ENCODE data around the gene RIOX2. TPM values are rescaled to one million over a fixed set of nuclear protein-coding genes. Genes with fewer than 3 reads are reported as not detected.
"Not testable (repeated sequence)": the region's sequence is repeated elsewhere in the genome, so short reads cannot be mapped to it uniquely, and the experiment has no call there.

Gene RIOX2
- total RNA-seq, 1 donor from 2014 or later, result 24.0 TPM

DNA sequence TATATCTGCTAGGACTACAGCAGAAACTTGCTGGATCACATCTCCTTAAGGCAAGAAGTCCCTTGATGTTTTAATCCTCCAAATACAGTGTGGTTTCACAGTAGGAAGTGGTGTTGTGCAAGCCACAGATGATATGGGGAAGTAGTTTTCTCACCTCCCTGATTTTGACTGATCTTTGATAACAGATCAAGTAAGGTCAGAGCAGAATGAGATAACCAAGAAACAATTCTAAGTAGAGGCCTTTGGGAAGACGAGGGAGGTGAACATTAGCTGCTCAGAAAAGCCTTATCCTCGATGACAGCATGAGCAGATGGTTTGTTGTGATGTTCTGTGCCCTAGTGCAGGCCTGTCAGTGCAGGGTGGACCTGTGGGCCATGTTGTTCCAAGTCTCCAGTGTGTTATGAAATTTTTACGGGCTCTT lies 61.3 kb downstream of the RIOX2 start:
- H3K27ac Mint-ChIP-seq (ENCODE audit: unreplicated experiment), result no peak overlapping the region
- no peak overlapping the region for H3K4me3 Mint-ChIP-seq (ENCODE audit: unreplicated experiment)
- H3K36me3 Mint-ChIP-seq (ENCODE audit: unreplicated experiment), result peaks cover 19% of the 10 kb centered on the region
- no peaks in the 10 kb centered on the region for H3K27me3 Mint-ChIP-seq (ENCODE audit: unreplicated experiment)
- no peaks in the 10 kb centered on the region for H3K9me3 Mint-ChIP-seq (ENCODE audit: unreplicated experiment)
- H3K4me1 Mint-ChIP-seq (ENCODE audit: unreplicated experiment), result peaks cover 5% of the 10 kb centered on the region
- DNase-seq (ENCODE audit: extremely low spot score, unreplicated experiment), result no peak
- TF ChIP-seq, protein P1, sequence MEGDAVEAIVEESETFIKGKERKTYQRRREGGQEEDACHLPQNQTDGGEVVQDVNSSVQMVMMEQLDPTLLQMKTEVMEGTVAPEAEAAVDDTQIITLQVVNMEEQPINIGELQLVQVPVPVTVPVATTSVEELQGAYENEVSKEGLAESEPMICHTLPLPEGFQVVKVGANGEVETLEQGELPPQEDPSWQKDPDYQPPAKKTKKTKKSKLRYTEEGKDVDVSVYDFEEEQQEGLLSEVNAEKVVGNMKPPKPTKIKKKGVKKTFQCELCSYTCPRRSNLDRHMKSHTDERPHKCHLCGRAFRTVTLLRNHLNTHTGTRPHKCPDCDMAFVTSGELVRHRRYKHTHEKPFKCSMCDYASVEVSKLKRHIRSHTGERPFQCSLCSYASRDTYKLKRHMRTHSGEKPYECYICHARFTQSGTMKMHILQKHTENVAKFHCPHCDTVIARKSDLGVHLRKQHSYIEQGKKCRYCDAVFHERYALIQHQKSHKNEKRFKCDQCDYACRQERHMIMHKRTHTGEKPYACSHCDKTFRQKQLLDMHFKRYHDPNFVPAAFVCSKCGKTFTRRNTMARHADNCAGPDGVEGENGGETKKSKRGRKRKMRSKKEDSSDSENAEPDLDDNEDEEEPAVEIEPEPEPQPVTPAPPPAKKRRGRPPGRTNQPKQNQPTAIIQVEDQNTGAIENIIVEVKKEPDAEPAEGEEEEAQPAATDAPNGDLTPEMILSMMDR (IDR thresholded peaks at IDR 0.05), result no peak

DNA sequence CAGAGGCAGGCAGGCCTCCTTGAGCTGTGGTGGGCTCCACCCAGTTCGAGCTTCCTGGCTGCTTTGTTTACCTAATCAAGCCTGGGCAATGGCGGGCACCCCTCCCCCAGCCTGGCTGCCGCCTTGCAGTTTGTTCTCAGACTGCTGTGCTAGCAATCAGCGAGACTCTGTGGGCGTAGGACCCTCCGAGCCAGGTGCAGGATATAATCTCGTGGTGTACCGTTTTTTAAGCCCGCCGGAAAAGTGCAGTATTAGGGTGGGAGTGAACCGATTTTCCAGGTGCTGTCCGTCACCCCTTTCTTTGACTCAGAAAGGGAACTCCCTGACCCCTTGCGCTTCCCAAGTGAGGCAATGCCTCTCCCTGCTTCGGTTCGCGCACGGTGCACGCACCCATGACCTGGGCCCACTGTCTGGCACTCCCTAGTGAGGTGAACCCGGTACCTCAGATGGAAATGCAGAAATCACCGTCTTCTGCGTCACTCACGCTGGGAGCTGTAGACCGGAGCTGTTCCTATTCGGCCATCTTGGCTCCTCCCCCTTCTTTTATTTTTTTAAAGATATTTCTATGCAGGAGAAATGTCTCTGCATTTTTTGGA lies 61.9 kb downstream of the RIOX2 start:
- not testable (repeated sequence) for DNase-seq (ENCODE audit: extremely low spot score, unreplicated experiment); H3K4me3 Mint-ChIP-seq (ENCODE audit: unreplicated experiment); H3K4me1 Mint-ChIP-seq (ENCODE audit: unreplicated experiment); H3K27ac Mint-ChIP-seq (ENCODE audit: unreplicated experiment); H3K9me3 Mint-ChIP-seq (ENCODE audit: unreplicated experiment); H3K27me3 Mint-ChIP-seq (ENCODE audit: unreplicated experiment)
- peaks cover 17% of the 10 kb centered on the region for H3K36me3 Mint-ChIP-seq (ENCODE audit: unreplicated experiment)

DNA sequence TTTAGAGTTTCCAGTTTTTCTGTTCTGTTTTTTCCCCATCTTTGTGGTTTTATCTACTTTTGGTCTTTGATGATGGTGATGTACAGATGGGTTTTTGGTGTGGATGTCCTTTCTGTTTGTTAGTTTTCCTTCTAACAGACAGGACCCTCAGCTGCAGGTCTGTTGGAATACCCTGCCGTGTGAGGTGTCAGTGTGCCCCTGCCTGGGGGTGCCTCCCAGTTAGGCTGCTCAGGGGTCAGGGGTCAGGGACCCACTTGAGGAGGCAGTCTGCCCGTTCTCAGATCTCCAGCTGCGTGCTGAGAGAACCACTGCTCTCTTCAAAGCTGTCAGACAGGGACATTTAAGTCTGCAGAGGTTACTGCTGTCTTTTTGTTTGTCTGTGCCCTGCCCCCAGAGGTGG lies 62.4 kb downstream of the RIOX2 start:
- not testable (repeated sequence) for DNase-seq (ENCODE audit: extremely low spot score, unreplicated experiment); H3K4me3 Mint-ChIP-seq (ENCODE audit: unreplicated experiment); H3K27ac Mint-ChIP-seq (ENCODE audit: unreplicated experiment); H3K27me3 Mint-ChIP-seq (ENCODE audit: unreplicated experiment); H3K9me3 Mint-ChIP-seq (ENCODE audit: unreplicated experiment); H3K4me1 Mint-ChIP-seq (ENCODE audit: unreplicated experiment)
- peaks cover 17% of the 10 kb centered on the region for H3K36me3 Mint-ChIP-seq (ENCODE audit: unreplicated experiment)

DNA sequence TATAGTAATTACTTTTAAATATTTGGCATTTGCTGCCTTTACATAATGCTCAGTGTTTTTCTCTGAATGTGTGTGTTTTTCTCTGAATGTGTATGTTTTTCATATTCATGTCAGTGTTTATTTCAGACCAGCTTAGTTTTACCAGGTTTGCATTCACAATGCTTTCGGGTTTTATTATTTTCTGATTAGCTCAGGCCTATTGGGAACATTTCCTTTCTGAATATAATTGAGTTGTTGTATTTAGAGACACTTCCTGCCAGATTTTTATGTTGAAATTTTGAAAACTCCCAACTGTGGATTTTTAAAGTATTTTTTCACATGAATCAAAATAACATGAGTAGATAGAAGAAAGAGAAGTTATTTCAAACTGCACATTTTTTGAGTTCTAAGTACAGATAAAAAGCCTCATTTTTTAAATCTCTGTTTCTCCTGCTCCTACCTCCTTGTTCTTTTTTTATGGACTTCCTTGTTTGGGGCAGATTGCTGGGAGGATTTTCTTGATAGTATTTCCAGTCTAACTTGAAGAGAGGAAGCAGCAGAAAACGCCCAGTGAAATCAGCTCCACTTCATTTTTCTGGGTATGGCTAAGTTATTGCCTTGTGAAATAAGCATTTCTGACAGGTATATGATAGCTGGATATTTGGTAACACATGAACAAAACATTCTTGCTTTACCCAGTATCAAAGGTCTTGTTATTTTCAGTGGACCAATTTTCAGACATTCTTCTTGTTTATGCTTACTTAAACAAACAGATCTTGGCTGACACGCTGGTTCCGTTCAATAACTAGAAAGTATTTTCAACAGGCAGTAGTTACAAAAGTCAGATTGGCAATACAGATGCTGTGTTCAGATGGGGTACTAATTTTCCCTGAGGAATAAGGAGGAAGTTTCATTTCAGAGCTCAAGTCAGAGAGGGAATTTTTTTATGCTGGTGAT lies 70.7 kb downstream of the RIOX2 start:
- Mint-ChIP-seq H3K27me3 (ENCODE audit: unreplicated experiment) (no peaks in the 10 kb centered on the region), H3K4me3 (ENCODE audit: unreplicated experiment) (no peak overlapping the region), H3K36me3 (ENCODE audit: unreplicated experiment) (peaks cover 11% of the 10 kb centered on the region), H3K4me1 (ENCODE audit: unreplicated experiment) (peaks cover 11% of the 10 kb centered on the region), H3K9me3 (ENCODE audit: unreplicated experiment) (no peaks in the 10 kb centered on the region), H3K27ac (ENCODE audit: unreplicated experiment) (peak overlapping the region; percentile 54)
- no peak for DNase-seq (ENCODE audit: extremely low spot score, unreplicated experiment)
- TF ChIP-seq, protein P1 (IDR thresholded peaks at IDR 0.05), result no peak

DNA sequence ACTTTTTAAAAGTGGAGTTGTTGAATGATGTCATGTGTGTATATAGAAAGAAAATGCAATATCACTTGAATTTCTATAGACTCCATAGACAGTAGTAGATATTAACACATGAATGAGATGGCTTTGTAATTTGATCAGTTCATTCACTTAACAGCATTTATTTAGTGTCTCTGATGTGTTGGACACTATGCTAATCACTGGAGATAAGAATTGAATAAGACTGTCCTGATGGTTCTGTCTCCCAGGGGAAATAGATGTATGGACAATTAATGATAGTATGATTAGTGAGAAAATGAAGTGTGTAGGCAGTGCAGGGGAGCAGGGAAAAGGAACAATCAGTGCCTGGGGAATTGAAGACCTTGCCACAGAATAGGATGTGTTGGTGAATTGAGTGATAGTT lies 72.9 kb downstream of the RIOX2 start:
- Mint-ChIP-seq H3K27ac (ENCODE audit: unreplicated experiment) (no peak overlapping the region), H3K27me3 (ENCODE audit: unreplicated experiment) (no peaks in the 10 kb centered on the region), H3K9me3 (ENCODE audit: unreplicated experiment) (no peaks in the 10 kb centered on the region), H3K36me3 (ENCODE audit: unreplicated experiment) (peaks cover 19% of the 10 kb centered on the region), H3K4me1 (ENCODE audit: unreplicated experiment) (peaks cover 11% of the 10 kb centered on the region), H3K4me3 (ENCODE audit: unreplicated experiment) (no peak overlapping the region)
- TF ChIP-seq, protein P1 (IDR thresholded peaks at IDR 0.05), result no peak
- DNase-seq (ENCODE audit: extremely low spot score, unreplicated experiment), result no peak

DNA sequence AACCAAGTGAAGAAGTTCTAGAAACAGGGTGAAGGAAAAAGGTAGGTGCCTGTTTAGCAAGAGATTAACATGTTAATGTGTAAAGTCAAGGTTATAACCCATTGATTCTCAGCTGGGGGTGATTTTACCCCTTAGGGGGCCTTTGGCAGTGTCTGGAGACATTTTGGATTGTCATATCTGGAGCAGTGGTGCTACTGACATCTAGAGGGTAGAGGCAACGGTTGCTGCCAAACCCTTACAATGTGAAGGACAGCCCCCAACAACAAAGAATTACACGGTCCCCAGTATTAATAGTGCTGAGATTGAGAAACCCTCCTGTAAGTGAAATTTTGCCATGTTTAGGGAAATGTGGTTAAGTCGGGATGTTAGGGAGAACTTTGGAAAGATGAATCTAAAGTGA lies 75.7 kb downstream of the RIOX2 start:
- H3K4me1 Mint-ChIP-seq (ENCODE audit: unreplicated experiment), result peaks cover 8% of the 10 kb centered on the region
- no peak overlapping the region for H3K27ac Mint-ChIP-seq (ENCODE audit: unreplicated experiment)
- no peak overlapping the region for H3K4me3 Mint-ChIP-seq (ENCODE audit: unreplicated experiment)
- DNase-seq (ENCODE audit: extremely low spot score, unreplicated experiment), result no peak
- H3K9me3 Mint-ChIP-seq (ENCODE audit: unreplicated experiment), result no peaks in the 10 kb centered on the region
- H3K27me3 Mint-ChIP-seq (ENCODE audit: unreplicated experiment), result no peaks in the 10 kb centered on the region
- H3K36me3 Mint-ChIP-seq (ENCODE audit: unreplicated experiment), result peaks cover 19% of the 10 kb centered on the region
- TF ChIP-seq, protein P1 (IDR thresholded peaks at IDR 0.05), result no peak
